Thyroid gland (tissue), 4 donors: ENCODE measurements around the gene LHPP.

Experiments
- POLR2A ChIP-seq, 2 donors: fragments of 450-650 bp; IDR thresholded peaks; one replicate each; pipeline ENCODE4 v1.6.1; 2017; ENCODE audit warnings: antibody characterized with exemption in 2 of 2, mild to moderate bottlenecking in 2 of 2, moderate library complexity in 1 of 2
- TF ChIP-seq, protein P1 (sequence below), 6 experiments: fragments of 200-600 bp in 3 of 6; fragments of 450-650 bp in 3 of 6; sonication (generic) in 3 of 6; IDR thresholded peaks; one replicate each; pipeline ENCODE4 v1.5.1; 2016 to 2019; ENCODE audit warnings: antibody characterized with exemption in 6 of 6, mild to moderate bottlenecking in 2 of 6, inconsistent platforms in 1 of 6, moderate library complexity in 1 of 6

DNA sequence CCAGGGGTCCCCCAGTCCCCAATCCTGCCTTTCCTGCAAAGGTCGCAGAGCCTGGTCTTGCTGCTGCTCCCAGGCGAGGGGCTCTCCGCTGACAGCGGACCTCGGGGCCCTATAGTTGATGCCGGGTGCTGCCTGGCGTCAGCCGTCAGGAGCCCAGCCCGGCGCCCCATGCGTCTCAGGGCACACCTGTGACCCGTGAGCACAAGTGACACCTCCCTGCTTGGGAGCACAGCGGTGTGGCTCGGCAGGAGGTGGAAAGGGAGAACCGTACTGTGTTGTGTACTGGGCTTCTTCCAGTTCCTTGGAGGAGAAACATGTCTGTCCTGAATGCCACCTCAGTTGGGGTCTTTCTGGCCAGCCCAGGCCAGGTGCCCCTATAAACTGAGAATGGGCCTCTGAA lies 56.7 kb downstream of the LHPP start:
- TF ChIP-seq POLR2A (IDR thresholded peaks at IDR 0.05), result no peak
- TF ChIP-seq, protein P1, sequence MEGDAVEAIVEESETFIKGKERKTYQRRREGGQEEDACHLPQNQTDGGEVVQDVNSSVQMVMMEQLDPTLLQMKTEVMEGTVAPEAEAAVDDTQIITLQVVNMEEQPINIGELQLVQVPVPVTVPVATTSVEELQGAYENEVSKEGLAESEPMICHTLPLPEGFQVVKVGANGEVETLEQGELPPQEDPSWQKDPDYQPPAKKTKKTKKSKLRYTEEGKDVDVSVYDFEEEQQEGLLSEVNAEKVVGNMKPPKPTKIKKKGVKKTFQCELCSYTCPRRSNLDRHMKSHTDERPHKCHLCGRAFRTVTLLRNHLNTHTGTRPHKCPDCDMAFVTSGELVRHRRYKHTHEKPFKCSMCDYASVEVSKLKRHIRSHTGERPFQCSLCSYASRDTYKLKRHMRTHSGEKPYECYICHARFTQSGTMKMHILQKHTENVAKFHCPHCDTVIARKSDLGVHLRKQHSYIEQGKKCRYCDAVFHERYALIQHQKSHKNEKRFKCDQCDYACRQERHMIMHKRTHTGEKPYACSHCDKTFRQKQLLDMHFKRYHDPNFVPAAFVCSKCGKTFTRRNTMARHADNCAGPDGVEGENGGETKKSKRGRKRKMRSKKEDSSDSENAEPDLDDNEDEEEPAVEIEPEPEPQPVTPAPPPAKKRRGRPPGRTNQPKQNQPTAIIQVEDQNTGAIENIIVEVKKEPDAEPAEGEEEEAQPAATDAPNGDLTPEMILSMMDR (IDR thresholded peaks at IDR 0.05), result no peak
